Caco-2 (cell line): ENCODE results near the gene PLXNA4. TPM values are rescaled to one million over a fixed set of nuclear protein-coding genes. Genes with fewer than 3 reads are reported as not detected.

Source experiments
- BruUV-seq: library from RNA; stranded (reverse); fragments of 400-500 nt; replicated peaks from 2 replicates; lab custom pipeline; 2021; lab: Mats Ljungman, UMichigan
- CTCF ChIA-PET: fragments of 300-600 bp; sonication (Branson Sonifier 250); formaldehyde crosslinking; loops from one replicate; lab custom pipeline; 2022; ENCODE audit warnings: antibody characterized with exemption; lab: Charles Lee
- POLR2A ChIA-PET: fragments of 300-600 bp; sonication (Branson Sonifier 250); formaldehyde crosslinking; loops from one replicate; lab custom pipeline; 2022; ENCODE audit warnings: antibody characterized with exemption; lab: Charles Lee
- DNase-seq, 2 experiments: peaks; one replicate each; pipeline versions ENCODE4 v3.0.0 to v3.0.0-alpha.2; 2020 to 2022
- H3K27me3 ChIP-seq: replicated peaks from 2 replicates; pipeline ENCODE4 v1.6.0; 2011; ENCODE audit warnings: low read length; ENCODE audit not compliant: control insufficient read depth, insufficient read depth
- H3K36me3 ChIP-seq: 2 replicates; pipeline ENCODE4 v1.5.1; 2011; ENCODE audit warnings: low read length; ENCODE audit not compliant: control insufficient read depth, insufficient read depth
- H3K4me1 ChIP-seq: fragments of 250-450 bp; sonication (Bioruptor Pico); 2 replicates; pipeline ENCODE4 v1.5.1; 2020; ENCODE audit warnings: mild to moderate bottlenecking
- H3K4me3 ChIP-seq: 2 replicates; pipeline ENCODE4 v1.5.1; 2011; ENCODE audit warnings: low read depth, mild to moderate bottlenecking, control low read depth, low read length
- H3K9me3 ChIP-seq: fragments of 250-450 bp; sonication (Bioruptor Pico); 2 replicates; pipeline ENCODE4 v1.5.1; 2020; ENCODE audit warnings: mild to moderate bottlenecking, moderate library complexity
- H3K27ac Mint-ChIP-seq: one replicate; pipeline ENCODE4 v1.8.0; 2022; ENCODE audit warnings: mixed read lengths; ENCODE audit not compliant: unreplicated experiment
- H3K27me3 Mint-ChIP-seq: one replicate; pipeline ENCODE4 v1.8.0; 2022; ENCODE audit warnings: mixed read lengths; ENCODE audit not compliant: insufficient read depth, unreplicated experiment
- H3K36me3 Mint-ChIP-seq: one replicate; pipeline ENCODE4 v1.8.0; 2022; ENCODE audit warnings: mild to moderate bottlenecking, mixed read lengths; ENCODE audit not compliant: insufficient read depth, unreplicated experiment
- H3K4me1 Mint-ChIP-seq: one replicate; pipeline ENCODE4 v1.8.0; 2022; ENCODE audit warnings: low read depth, mixed read lengths; ENCODE audit not compliant: unreplicated experiment
- H3K4me3 Mint-ChIP-seq: one replicate; pipeline ENCODE4 v1.8.0; 2022; ENCODE audit warnings: mild to moderate bottlenecking, moderate library complexity, mixed read lengths; ENCODE audit not compliant: unreplicated experiment
- H3K9me3 Mint-ChIP-seq: one replicate; pipeline ENCODE4 v1.8.0; 2022; ENCODE audit warnings: mixed read lengths; ENCODE audit not compliant: unreplicated experiment
- CTCF ChIP-seq, 2 experiments: fragments of 200-600 bp in 1 of 2; IDR thresholded peaks; 1 replicate in 1 of 2; 2 replicates in 1 of 2; pipeline versions ENCODE4 v1.5.1 to v1.8.0; 2011 to 2022; ENCODE audit warnings: antibody characterized with exemption in 1 of 2, control low read depth in 1 of 2, inconsistent platforms in 1 of 2, low read depth in 1 of 2, low read length in 1 of 2, mild to moderate bottlenecking in 1 of 2, moderate library complexity in 1 of 2; ENCODE audit not compliant: insufficient read depth in 1 of 2, severe bottlenecking in 1 of 2, unreplicated experiment in 1 of 2
- intact Hi-C: fragments of 100-400 bp; cut with micrococcal nuclease; formaldehyde crosslinking; loops from one replicate; pipeline ENCODE4 v1.10.0; 2022; ENCODE audit not compliant: unreplicated experiment
- total RNA-seq: library from RNA; stranded (reverse); gene quantifications from 2 replicates; pipeline ENCODE4 v1.2.3, GENCODE V29; 2022

Gene PLXNA4
- total RNA-seq, 1 experiment from 2014 or later, result 0.43 TPM

GRCh38 chr7:132138817-132139216, 437.5 kb downstream of the PLXNA4 start:
- Histone ChIP-seq H3K36me3 (no peaks in the 10 kb centered on the region), H3K4me1 (no peaks in the 10 kb centered on the region), H3K4me3 (no peak overlapping the region), H3K27me3 (0 out of 2 replicates have a peak, but pooled peaks cover 1% of the 10 kb centered on the region), H3K9me3 (no peaks in the 10 kb centered on the region)
- ChIA-PET CTCF (no interaction called here), POLR2A (no interaction called here)
- Mint-ChIP-seq H3K9me3 (no peaks in the 10 kb centered on the region), H3K36me3 (no peaks in the 10 kb centered on the region), H3K27ac (no peak overlapping the region), H3K4me1 (no peaks in the 10 kb centered on the region), H3K4me3 (no peak overlapping the region), H3K27me3 (peaks cover 11% of the 10 kb centered on the region)
- BruUV-seq, result no TSS peak
- no peak for DNase-seq
- no peak for TF ChIP-seq CTCF (IDR thresholded peaks at IDR 0.05; ENCODE audit: insufficient read depth in 1 of 2, low read depth in 1 of 2, low read length in 1 of 2, severe bottlenecking in 1 of 2, unreplicated experiment in 1 of 2)
- intact Hi-C loops, result no loop called here

- Mint-ChIP-seq H3K9me3 (no peaks in the 10 kb centered on the region), H3K27ac (no peak overlapping the region), H3K36me3 (no peaks in the 10 kb centered on the region), H3K27me3 (peaks cover 11% of the 10 kb centered on the region), H3K4me3 (no peak overlapping the region), H3K4me1 (no peaks in the 10 kb centered on the region)
- no TSS peak for BruUV-seq
- ChIA-PET POLR2A (no interaction called here), CTCF (no interaction called here)
- no peaks in the 10 kb centered on the region for H3K36me3 ChIP-seq
- no peak for TF ChIP-seq CTCF (IDR thresholded peaks at IDR 0.05; ENCODE audit: insufficient read depth in 1 of 2, low read depth in 1 of 2, low read length in 1 of 2, severe bottlenecking in 1 of 2, unreplicated experiment in 1 of 2)
- 0 out of 2 replicates have a peak, but pooled peaks cover 1% of the 10 kb centered on the region for H3K27me3 ChIP-seq
- no peak overlapping the region for H3K4me3 ChIP-seq
- no peak for DNase-seq
- intact Hi-C loops, result no loop called here
- H3K9me3 ChIP-seq, result no peaks in the 10 kb centered on the region
- H3K4me1 ChIP-seq, result no peaks in the 10 kb centered on the region
Measured at GRCh38 chr7:132137681-132138080, 438.6 kb downstream of the PLXNA4 start.

GRCh38 chr7:132135746-132136385, 440.4 kb downstream of the PLXNA4 start:
- no peaks in the 10 kb centered on the region for H3K4me1 ChIP-seq
- no peak overlapping the region for H3K4me3 Mint-ChIP-seq
- no peaks in the 10 kb centered on the region for H3K4me1 Mint-ChIP-seq
- TF ChIP-seq CTCF (IDR thresholded peaks at IDR 0.05; ENCODE audit: insufficient read depth in 1 of 2, low read depth in 1 of 2, low read length in 1 of 2, severe bottlenecking in 1 of 2, unreplicated experiment in 1 of 2), result no peak
- no peak overlapping the region for H3K4me3 ChIP-seq
- intact Hi-C loops, result no loop called here
- no peaks in the 10 kb centered on the region for H3K36me3 Mint-ChIP-seq
- no peak for DNase-seq
- peaks cover 11% of the 10 kb centered on the region for H3K27me3 Mint-ChIP-seq
- ChIA-PET CTCF (no interaction called here), POLR2A (no interaction called here)
- H3K27ac Mint-ChIP-seq, result no peak overlapping the region
- no peaks in the 10 kb centered on the region for H3K36me3 ChIP-seq
- H3K27me3 ChIP-seq, result 0 out of 2 replicates have a peak, but pooled peaks cover 1% of the 10 kb centered on the region
- H3K9me3 Mint-ChIP-seq, result no peaks in the 10 kb centered on the region
- no peaks in the 10 kb centered on the region for H3K9me3 ChIP-seq
- no TSS peak for BruUV-seq
